GM19240 (cell line): ENCODE data around the gene ARHGAP8.
"Not testable (repeated sequence)": the region's sequence is repeated elsewhere in the genome, so short reads cannot be mapped to it uniquely, and the experiment has no call there.

Experiments
- DNase-seq: peaks from one replicate; pipeline ENCODE4 v3.0.0; 2011; ENCODE audit warnings: low spot score; ENCODE audit not compliant: insufficient read length

Gene ARHGAP8

GRCh38 chr22:44825310-44826150, 73.2 kb downstream of the ARHGAP8 start:
- no peak for DNase-seq

- DNase-seq = no peak
Measured at GRCh38 chr22:44827666-44828190, 75.4 kb downstream of the ARHGAP8 start.

GRCh38 chr22:44828193-44828592, 75.8 kb downstream of the ARHGAP8 start:
- DNase-seq = no peak

GRCh38 chr22:44831885-44832284, 79.5 kb downstream of the ARHGAP8 start:
- no peak for DNase-seq

- no peak for DNase-seq
Measured at GRCh38 chr22:44834065-44834464, 81.7 kb downstream of the ARHGAP8 start.

- DNase-seq = no peak
Measured at GRCh38 chr22:44837481-44837880, 85.1 kb downstream of the ARHGAP8 start.

GRCh38 chr22:44838316-44839016, 86.1 kb downstream of the ARHGAP8 start:
- DNase-seq = no peak

GRCh38 chr22:44839061-44839460, 86.7 kb downstream of the ARHGAP8 start:
- DNase-seq = no peak

- no peak for DNase-seq
Measured at GRCh38 chr22:44839721-44840120, 87.3 kb downstream of the ARHGAP8 start.

GRCh38 chr22:44840611-44841322, 88.4 kb downstream of the ARHGAP8 start:
- DNase-seq = no peak

- DNase-seq = no peak
Measured at GRCh38 chr22:44842417-44842816, 90.0 kb downstream of the ARHGAP8 start.

- no peak for DNase-seq
Measured at GRCh38 chr22:44845191-44845590, 92.8 kb downstream of the ARHGAP8 start.

GRCh38 chr22:44845796-44846720, 93.7 kb downstream of the ARHGAP8 start:
- DNase-seq = no peak

- DNase-seq = no peak
Measured at GRCh38 chr22:44846726-44847275, 94.4 kb downstream of the ARHGAP8 start.

- DNase-seq = no peak
Measured at GRCh38 chr22:44847380-44847779, 95.0 kb downstream of the ARHGAP8 start.

GRCh38 chr22:44847892-44848291, 95.5 kb downstream of the ARHGAP8 start:
- DNase-seq = no peak

- no peak for DNase-seq
Measured at GRCh38 chr22:44848296-44848741, 95.9 kb downstream of the ARHGAP8 start.

- no peak for DNase-seq
Measured at GRCh38 chr22:44848791-44849420, 96.5 kb downstream of the ARHGAP8 start.

- DNase-seq = no peak
Measured at GRCh38 chr22:44850946-44851345, 98.6 kb downstream of the ARHGAP8 start.

GRCh38 chr22:44854641-44855040, 102.3 kb downstream of the ARHGAP8 start:
- not testable (repeated sequence) for DNase-seq
